NCI-H1694 (cell line): Measurements from ENCODE around the gene SDHB.
A peak's percentile ranks its signal among the peaks of the same experiment; 100 is the strongest.
"Not testable (repeated sequence)": the region's sequence is repeated elsewhere in the genome, so short reads cannot be mapped to it uniquely, and the experiment has no call there.

Experiments
- DNase-seq: peaks from one replicate; lab custom pipeline; 2025; lab: John Stamatoyannopoulos, UW

Gene SDHB

DNA sequence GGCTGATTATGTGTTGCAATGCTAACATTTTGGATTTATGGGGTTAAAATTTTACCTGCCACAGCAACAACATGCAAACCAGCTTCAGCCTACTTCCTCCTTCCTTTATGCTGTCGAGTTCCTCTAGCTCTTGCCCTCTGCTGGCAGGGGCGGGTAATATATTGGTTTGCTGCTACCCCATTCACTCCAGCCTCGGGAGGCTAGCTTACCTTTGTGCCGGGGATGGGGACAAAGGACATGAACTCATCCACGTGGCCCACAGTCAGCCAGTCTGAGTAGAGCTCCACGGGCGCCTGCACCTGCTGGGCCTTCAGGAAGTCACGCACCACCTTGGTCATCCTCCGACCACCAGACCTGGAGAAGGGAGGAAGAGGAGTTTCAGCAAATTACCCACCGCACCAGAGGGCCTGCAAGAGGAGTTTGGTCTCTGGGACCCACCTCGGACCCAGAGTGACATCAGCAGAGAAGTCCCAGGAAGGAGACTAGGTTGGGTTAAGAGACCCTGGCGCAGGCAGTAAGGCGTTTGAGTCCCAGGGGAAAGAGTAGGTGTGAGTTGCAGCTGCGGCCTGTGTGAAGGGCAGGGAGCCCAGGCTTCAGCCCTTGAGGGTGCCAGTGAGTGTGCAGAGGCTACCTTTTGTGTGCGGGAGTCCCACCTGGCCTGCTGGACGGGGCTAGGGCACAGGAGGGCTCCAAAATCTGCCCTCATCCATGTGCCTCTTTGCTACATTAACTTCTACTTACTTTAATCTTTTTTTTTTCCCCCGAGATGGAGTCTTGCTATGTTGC is 21.8 kb upstream of the SDHB start:
- no peak for DNase-seq

DNA sequence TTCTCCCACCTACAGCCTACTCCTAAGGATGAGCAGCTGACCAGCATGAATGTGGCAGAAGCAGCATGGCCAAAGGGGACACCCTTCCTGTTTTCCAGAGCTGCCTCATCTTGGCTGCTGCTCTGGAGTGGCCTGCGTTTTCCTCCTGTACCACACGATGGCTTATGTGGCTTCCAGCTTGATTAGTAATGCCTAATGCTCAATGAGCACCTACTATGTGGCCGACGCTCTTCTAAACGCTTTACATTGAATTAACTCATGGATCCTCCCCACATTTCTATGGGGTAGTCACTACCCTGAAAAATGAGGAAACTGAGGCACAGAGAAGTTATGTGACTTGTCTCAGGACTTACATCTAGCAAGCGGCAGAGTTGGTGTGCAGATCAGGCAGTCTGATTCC is 18.0 kb upstream of the SDHB start:
- no peak for DNase-seq

DNA sequence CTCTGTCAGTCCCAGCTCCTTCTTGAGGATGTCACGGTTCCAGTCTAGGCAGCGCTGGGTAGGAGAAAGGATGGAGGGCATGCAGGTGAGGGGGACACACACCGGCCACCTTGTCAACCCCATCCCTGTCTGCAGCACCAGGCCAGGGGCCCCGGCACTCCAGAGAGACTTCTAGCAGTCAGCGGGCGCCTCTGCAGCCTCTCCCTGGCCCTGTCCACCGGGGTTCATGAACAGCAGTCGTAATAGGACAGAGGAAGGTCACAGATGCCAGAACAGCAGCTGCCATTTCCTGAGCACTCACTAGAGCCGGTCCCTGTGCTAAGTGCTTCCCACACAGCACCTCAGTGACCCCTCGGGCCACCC is 16.3 kb upstream of the SDHB start:
- DNase-seq = no peak

DNA sequence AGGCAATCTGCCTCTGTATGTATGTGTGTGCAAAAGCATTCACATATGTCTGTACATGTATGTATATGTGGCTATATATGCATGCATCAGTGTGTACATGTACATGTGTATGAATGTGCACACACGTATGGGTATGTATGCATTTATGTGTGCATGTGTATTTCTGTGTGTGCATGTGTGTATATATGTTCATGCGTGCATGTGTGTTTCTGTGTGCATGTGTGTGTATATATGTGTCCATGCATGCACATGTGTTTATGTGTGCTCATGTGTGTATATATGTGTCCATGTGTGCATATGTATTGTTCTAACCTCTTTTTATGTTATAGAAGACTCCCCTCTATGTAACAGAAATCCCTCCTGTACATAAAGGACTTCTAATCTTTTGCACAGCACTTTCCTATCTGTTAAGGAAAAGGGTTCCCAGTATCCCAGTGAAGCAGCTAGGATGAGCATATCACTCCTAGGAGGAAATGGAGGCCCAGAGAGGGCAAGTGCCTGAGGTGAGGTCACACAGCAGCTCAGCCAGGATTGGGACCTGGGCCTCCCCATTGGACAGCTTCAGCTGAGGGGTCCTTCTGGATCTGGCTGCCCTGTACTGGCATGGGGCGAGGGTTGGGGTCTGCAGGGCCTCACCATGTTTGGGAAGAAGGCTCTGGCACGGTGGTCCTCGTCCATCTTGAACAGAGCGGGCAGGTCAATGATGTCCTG is 15.8 kb upstream of the SDHB start:
- DNase-seq = no peak

DNA sequence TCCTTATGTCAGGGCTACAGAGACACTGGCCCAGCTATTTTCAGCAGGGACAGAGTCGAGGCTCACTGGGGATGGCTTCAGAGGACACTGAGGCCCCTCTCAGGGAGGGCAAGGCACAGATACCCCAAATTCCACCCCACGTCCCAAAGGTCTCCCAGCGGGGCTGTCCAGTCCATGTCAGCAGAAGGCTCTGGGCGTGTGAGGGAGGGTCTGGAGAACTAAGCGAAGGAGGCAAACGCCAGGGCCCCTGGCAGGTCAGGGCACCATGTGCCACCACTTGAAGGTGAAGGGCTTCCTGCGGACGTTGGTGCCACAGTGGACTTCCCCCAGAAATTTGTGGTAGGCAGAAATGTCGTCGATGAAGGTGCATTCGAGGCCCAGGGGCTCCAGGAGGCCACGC is 15.0 kb upstream of the SDHB start:
- DNase-seq = no peak

DNA sequence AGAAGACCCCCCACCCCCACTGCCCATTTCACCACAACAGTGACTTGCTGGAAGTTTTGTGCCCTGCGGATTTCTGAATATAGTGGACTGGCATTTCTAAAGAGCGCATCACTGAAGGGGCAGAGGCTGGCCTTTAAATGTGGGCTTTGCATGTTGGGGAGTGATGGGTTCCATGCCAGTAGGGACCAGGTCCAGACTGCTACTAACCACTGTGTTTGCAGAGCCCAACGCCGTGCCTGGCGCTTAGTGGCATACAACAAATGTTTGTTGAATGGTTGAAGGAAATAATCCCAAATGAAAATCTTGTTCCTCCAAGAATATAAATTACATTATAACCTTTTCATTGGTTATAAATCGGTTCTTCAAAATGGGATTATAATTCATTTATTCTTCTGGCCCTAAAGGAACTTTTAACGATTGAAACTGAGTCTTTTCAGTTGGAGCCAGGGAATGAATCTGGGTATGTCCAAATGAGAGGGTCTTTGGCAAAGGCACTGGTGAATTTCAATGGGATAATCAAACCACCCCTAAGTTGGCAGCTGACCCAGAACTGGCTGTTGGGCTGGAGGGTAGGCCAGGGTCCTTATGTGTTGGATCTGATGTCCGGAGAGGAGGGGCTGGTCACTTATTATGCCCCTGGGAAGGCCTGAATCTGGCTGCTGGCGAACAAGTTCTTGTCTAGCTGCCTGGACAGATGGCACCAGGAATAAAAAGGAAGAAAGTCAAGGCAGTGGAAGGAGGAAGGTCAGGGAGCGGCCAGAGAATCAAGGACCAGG is 13.8 kb upstream of the SDHB start:
- no peak for DNase-seq

DNA sequence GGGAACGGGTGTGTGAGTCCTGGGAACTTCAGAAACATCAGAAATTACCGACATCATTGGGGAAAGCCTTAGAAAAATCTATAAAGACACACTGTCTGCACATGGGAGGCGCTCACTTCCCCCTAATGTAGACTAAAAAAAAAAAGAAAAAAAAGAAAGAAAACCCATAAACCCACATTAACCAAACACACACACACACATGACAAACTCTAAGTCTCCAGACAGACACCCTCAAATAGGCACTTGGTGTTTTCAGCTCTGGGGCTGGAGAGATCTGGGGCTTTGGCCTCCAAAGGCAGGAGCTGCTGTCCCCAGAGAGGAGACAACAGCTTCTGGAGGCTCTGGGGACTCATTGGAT is 13.2 kb upstream of the SDHB start:
- no peak for DNase-seq

DNA sequence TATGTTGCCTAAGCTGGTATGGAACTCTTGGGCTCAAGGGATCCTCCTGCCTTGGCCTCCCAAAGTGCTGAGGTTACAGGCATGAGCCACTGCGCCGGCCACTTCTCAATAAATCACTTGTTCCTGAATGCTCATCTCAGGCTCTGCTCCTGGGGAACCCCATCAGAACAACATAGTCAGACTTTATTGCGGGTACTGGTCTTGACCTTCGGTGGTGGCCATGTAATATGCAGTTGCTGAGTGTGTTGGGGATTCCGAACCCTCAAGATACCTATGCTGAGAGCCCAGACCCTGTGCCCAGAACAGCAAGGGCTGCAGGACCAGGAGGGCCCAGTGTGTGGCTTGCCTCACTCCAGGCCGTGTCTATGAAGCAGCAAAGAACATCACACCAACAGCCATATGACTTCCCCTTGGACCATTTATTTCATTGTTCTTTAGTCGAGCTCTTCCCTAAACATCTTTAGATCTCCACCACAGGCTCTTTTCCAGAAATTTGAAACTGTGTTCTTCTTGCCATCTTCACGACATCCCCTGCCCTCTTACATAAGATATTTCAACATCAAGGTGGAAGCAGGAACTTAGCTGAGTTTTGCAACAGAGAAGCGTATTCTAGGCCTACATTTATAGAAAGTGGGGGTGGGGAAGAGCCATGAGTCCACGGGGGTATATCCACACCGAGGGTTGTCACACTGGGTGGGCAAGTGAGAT is 12.7 kb upstream of the SDHB start:
- no peak for DNase-seq

DNA sequence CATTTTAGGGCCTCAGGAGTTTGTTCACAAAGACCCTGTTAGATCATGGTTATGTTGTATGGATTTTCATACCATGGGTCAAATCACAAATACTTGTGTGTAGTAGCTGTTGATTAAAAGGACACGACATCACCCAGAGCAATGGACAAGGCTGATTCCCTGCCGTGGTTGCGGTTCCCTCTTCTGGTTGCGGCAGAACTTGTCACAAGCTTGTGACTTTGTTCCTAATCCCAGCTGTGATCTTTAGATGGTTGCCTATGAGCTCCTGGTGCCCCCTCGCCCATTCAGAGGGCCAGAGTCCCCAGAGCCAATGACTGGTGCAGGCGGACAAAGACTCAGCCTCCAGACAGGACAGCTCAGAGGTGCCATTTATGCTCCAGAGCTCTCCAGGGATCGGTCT is 11.8 kb upstream of the SDHB start:
- DNase-seq = no peak

DNA sequence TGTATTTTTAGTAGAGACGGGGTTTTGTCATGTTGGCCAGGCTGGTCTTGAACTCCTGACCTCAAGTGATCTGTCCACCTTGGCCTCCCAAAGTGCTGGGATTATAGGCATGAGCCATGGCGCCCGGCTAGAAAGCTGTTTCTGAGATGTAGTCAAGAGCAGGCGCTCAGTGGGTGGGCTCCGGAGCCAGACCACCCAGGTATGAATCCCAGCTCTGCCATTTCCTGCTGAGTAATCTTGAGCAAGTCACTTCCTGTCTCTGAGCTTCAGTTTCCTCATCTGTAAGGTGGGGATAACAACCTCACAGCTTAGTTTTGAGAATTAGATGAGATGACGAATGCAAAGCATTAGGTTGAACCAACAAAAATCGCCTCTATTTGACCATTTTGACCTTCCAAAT is 8.9 kb upstream of the SDHB start:
- DNase-seq = not testable (repeated sequence)

DNA sequence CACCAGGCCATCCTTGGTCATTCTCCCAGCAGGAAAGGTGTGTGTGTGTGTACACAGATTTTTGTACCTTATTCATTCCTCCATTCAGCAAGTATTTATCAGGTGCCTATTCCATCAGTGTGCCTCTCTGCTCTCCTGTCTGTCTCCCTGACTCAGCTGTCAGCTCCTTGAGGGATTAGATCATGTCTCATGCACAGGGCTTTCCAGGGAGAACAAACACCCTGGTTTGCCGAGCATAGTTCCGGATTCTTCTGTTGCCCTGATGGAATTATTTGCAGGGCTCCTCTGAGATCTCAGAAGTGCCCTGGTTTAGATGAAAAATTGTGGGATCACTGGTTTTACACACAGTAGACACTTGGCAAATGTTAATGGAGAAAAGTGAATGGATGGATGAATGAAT is 8.1 kb upstream of the SDHB start:
- no peak for DNase-seq

DNA sequence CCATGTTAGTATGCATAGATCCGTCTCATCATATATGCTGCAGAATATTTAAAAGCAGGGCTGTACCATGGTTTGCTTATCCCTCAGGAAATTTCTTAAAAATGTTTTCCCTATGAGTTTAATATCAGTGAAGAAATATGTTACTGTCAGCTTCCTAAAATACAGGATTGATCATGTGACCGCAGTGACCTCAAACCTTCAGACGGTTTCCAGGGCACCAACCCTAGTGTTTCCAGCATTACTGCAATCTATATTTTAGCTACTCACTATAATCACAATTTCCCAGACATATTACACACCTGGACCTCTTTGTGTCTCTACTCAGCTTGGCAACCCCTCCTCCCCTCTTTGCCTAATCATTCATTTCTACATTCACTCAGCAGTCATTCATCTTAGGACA is 7.7 kb upstream of the SDHB start:
- DNase-seq = no peak

DNA sequence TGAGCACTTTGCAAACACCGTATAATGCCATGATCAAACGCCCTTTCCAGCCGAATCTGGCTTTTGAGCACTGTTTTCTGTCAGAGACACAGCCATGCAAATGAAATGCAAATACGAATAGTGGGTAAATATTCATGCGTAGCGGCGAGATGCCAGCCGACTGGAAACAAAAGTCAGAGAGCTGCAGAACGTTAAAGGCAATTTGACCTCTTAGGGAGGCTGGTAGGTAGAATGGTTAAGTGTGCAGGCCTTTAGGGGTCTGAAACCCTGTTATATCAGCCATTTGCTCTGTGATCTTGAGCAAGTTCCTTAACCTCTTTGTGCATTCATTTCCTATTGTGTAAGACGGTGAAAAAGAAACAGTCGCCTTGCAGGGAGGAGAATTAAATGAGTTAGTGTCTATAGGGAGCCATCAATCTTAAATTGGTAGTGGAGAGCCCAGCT is 6.5 kb upstream of the SDHB start:
- no peak for DNase-seq

DNA sequence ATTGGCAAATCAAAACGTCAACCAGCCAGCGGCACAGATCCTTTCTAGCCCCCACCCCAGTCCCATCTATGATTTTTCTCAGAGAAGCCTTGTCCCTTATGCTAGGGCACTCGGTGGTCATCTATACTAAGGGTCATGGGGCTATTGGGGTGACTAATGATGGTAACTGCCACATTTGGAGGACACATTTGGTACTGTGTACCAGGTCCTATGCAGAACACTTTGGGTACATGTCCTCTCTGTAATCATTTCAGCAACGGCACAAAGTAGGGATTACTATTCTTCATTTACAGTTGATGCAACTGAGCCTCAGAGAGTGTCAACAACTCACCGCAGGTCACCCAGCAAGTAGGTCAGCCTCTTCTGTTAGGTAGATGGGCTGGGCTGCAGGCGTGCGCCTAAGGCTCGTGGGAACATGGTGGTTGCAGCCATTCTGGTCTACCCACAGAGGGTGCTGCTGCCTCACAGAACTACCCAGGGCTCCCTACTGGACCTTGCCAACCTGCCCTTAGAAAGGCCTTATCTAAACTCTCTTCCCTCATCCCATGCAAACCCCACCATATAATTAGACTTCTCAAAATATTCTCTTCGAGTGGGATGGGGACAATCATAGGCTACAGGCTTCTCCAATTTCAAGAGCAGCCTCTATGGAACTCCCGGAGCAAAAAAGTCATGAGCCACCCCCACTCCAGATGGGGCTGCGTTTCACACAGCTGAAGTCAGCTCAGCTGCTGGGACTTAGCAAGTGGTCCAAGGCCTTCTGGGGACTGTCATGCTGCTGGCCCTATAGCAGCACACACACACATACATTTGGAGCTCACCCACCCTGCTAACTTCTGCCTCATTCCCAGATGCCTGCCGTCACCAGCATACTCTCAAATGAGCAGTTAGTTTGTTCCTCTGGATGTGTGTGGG is 5.8 kb upstream of the SDHB start:
- DNase-seq = peak; percentile 48

DNA sequence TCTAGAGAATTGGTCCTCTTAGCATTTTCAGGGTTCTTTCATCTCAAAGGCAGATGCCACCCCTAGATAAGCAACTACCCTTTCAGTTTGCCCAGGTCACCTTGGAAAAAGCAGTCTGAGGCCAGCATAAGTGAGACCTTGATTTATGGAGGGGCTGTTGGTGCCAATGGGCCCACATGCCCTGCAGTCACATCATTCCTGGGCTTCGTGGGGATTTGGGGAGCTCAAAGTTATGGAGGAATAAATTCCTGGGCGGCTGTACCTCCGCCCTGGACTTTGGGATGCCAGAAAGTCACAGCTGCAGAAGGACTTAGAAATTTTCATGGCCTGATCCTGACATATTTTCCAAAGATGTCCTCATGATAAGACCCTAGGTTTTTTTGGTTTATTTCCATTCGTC is 2.7 kb upstream of the SDHB start:
- no peak for DNase-seq

DNA sequence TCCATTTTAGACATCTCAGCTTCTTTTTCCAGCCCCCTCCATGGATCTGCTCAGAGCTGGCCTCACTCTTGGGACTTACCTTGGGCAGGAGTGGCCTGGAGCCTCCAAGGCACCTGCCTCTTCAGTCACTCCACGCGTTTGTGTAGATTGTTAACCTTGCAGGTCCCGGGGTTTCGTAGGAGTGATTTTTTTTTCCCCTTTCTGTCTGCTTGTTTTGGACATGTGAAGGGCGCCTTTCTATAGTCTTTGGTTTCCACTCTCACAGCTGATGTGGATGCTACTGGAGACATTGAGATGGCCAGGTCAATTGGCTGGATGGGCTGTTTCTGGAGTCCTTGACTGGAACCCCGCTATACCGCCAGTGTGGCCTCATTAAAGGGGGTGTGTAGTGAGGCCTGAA is 2.0 kb upstream of the SDHB start:
- DNase-seq = no peak

DNA sequence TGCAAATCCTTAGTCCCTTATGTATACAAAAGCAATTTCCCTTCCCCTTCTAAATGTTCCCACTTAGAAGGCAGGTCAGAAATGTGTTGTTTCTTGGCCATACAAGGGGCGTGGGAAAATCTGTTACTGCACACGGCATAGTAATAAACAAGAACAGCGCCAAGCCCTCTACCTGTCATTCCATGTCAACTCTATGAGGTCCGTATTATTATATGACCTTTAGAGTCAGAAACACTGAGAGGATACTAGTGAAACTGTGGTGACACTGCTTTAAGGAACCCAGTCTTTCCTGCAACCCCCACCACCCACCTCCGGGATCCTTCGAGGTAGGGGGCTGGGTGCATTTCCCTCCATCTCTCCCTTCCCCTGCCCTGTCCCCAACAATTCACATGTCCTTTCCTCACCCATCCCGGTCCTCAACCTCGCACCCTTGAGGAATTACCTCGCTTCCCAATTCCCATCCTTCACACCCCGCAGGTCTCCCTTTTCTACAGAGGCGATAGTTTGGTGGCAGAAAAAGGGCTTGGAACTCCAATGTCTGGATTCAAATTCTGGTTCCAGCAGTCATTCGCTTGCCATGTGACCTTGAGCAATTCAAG is 647 bp downstream of the SDHB start:
- DNase-seq = no peak

DNA sequence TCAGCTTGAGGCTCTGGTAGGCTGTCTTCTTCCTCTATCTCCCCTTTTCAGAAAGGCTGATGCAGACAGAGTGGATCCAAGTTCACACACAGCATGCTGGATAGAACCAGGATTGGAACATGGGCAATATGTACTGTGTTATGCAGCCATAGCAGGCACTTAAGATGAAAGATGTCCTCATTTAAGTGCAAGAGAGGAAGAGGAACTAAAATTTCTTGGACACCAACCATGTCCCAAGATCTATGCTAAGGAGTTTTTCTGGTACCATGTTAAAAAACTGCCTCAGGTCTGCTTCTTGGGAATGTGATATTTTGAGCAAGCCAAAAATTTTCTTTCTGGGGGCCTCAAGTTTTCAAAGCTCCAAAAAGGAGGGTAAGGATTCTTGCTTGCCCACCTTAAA is 1.2 kb downstream of the SDHB start:
- no peak for DNase-seq

DNA sequence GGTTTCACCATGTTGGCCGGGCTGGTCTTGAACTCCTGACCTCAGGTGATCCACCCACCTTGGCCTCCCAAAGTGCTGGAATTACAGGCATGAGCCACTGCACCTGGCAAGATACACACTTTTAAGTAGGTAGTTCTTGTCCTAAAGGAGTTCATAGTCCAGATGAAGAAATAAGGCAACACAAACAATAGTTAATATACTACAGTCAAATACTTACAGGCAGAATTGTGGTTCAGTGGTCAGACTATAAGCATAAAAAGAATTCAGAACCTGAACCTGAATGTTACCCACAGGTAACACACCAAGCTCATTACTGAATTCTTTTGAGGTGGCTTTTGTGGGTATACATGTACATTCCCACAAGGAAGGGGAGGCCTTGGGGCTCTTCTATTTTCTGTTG is 1.8 kb downstream of the SDHB start:
- DNase-seq = no peak

DNA sequence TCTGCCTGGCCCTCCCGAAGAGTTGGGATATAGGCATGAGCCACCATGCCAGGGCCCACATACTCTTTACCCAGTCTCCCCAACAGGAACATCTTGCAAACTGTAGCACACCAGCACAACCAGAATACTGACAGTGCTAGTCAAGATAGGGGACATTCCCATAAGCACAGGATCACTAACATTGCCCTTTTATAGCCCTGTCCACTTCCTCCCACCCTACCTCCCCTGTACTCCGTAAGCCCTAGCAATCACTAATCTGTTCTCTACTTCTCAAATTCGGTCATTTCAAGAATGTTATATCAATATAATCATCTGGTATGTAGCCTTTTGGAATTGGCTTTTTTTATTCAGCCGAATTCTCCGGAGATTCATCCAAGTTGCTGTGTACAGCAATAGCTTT is 5.9 kb downstream of the SDHB start:
- no peak for DNase-seq

DNA sequence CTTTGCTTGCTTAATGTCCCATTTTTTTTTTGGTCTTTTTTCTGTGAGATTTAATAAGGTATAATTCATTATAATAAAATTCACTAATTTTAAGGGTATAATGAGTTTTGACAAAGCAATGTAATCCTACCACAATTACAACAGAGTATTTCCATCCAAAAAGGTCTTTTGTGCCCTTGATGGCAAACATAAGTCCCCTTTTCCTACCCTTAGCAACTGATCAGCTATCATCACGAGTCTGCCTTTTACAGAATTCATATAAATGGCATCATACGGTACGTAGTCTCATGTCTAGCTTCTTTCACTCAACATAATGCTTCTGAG is 7.5 kb downstream of the SDHB start:
- DNase-seq = no peak
